Measurements from ENCODE around the gene EVA1C.

GRCh38 chr21:32422064-32422463 is 9.6 kb downstream of the EVA1C start:
- TF ChIP-seq EZH2 (IDR thresholded peaks at IDR 0.05; ENCODE audit: borderline replicate concordance, insufficient read depth, low read depth, low read length, poor library complexity, severe bottlenecking) (no peak), CTCF (IDR thresholded peaks at IDR 0.05) (no peak)
